SK-N-SH (cell line): ENCODE data around the gene DUSP3. TPM values are rescaled to one million over a fixed set of nuclear protein-coding genes. Genes with fewer than 3 reads are reported as not detected.

Source experiments
- CTCF ChIA-PET: fragments of 300-600, 350-600 bp; formaldehyde crosslinking; extraction: SDS; loops from one replicate; lab custom pipeline; 2021; lab: Yijun Ruan, JAX
- POLR2A ChIA-PET: fragments of 350-600 bp; sonication (Branson Sonifier 250); formaldehyde crosslinking; extraction: SDS; loops from one replicate; lab custom pipeline; 2020; ENCODE audit warnings: antibody characterized with exemption, inconsistent platforms; lab: Yijun Ruan, JAX
- DNase-seq: peaks from one replicate; pipeline ENCODE4 v3.0.0; 2012
- H2AFZ ChIP-seq: fragments of 200-600 bp; sonication (generic); 2 replicates; pipeline ENCODE4 v1.8.1; 2016; ENCODE audit warnings: antibody characterized with exemption, mild to moderate bottlenecking, low read depth
- H3F3A ChIP-seq: fragments of 200-600 bp; sonication (generic); replicated peaks from 2 replicates; pipeline ENCODE3; 2016; ENCODE audit warnings: antibody characterized with exemption, mild to moderate bottlenecking; ENCODE audit not compliant: insufficient read depth
- H3K27ac ChIP-seq, 2 experiments: fragments of 200-500 bp in 1 of 2; fragments of 200-600 bp in 1 of 2; sonication (Bioruptor generic) in 1 of 2; sonication (generic), shearing (Covaris generic) in 1 of 2; 2 replicates each; pipeline versions ENCODE4 v1.5.1 to v1.6.1; 2014 to 2016; ENCODE audit warnings: low read depth in 2 of 2, inconsistent platforms in 1 of 2, low read length in 1 of 2, mild to moderate bottlenecking in 1 of 2, mixed read lengths in 1 of 2
- H3K27me3 ChIP-seq: fragments of 200-600 bp; sonication (generic), shearing (Covaris generic); 2 replicates; pipeline ENCODE4 v1.6.1; 2016; ENCODE audit warnings: mixed run types; ENCODE audit not compliant: insufficient read depth
- H3K36me3 ChIP-seq, 2 experiments: fragments of 200-500 bp in 1 of 2; fragments of 200-600 bp in 1 of 2; sonication (Bioruptor generic) in 1 of 2; sonication (generic) in 1 of 2; replicated peaks in 1 of 2; 2 replicates each; pipeline versions ENCODE3 to v1.5.1; 2014 to 2016; ENCODE audit warnings: low read length in 1 of 2, mild to moderate bottlenecking in 1 of 2; ENCODE audit not compliant: insufficient read depth in 2 of 2, control insufficient read depth in 1 of 2
- H3K4me1 ChIP-seq, 2 experiments: fragments of 200-500 bp in 1 of 2; fragments of 200-600 bp in 1 of 2; sonication (Bioruptor generic) in 1 of 2; sonication (generic), shearing (Covaris generic) in 1 of 2; 2 replicates each; pipeline versions ENCODE4 v1.5.1 to v1.6.1; 2014 to 2016; ENCODE audit warnings: low read depth in 1 of 2, low read length in 1 of 2, mixed run types in 1 of 2; ENCODE audit not compliant: insufficient read depth in 2 of 2, control insufficient read depth in 1 of 2
- H3K4me2 ChIP-seq: fragments of 200-600 bp; sonication (generic), shearing (Covaris generic); 2 replicates; pipeline ENCODE4 v1.6.1; 2017; ENCODE audit warnings: mixed run types
- H3K4me3 ChIP-seq, 2 experiments: fragments of 200-500 bp in 1 of 2; fragments of 200-600 bp in 1 of 2; sonication (Bioruptor generic) in 1 of 2; sonication (generic), shearing (Covaris generic) in 1 of 2; 2 replicates each; pipeline versions ENCODE4 v1.5.1 to v1.8.1; 2014 to 2016; ENCODE audit warnings: low read depth in 2 of 2, inconsistent platforms in 1 of 2, low read length in 1 of 2, mild to moderate bottlenecking in 1 of 2, mixed read lengths in 1 of 2, moderate library complexity in 1 of 2
- H3K79me2 ChIP-seq: fragments of 200-600 bp; sonication (generic); 2 replicates; pipeline ENCODE4 v1.8.1; 2017; ENCODE audit warnings: mild to moderate bottlenecking; ENCODE audit not compliant: insufficient read depth
- H3K9ac ChIP-seq: fragments of 200-600 bp; sonication (generic); 2 replicates; pipeline ENCODE4 v1.6.1; 2017; ENCODE audit warnings: mixed run types
- H3K9me2 ChIP-seq: fragments of 200-600 bp; sonication (generic); 2 replicates; pipeline ENCODE4 v1.6.1; 2017; ENCODE audit warnings: mixed run types
- H3K9me3 ChIP-seq: fragments of 200-600 bp; sonication (generic); 2 replicates; pipeline ENCODE4 v1.6.1; 2017; ENCODE audit warnings: mixed run types, mild to moderate bottlenecking, moderate library complexity
- H4K20me1 ChIP-seq: fragments of 200-600 bp; sonication (generic); 2 replicates; pipeline ENCODE4 v1.6.1; 2017; ENCODE audit warnings: mild to moderate bottlenecking, mixed run types; ENCODE audit not compliant: insufficient read depth
- CHD2 ChIP-seq: fragments of 150-350 bp; IDR thresholded peaks from 2 replicates; pipeline ENCODE4 v1.6.1; 2018; ENCODE audit warnings: low read length; ENCODE audit not compliant: partially characterized antibody
- ELF1 ChIP-seq: IDR thresholded peaks from 2 replicates; pipeline ENCODE4 v1.4.0; 2012
- EP300 ChIP-seq, 2 experiments: IDR thresholded peaks; 2 replicates each; pipeline versions ENCODE4 v1.4.0 to v1.6.1; 2012; ENCODE audit warnings: borderline replicate concordance in 1 of 2, low read depth in 1 of 2, low read length in 1 of 2
- EZH2phosphoT487 ChIP-seq: fragments of 200-600 bp; sonication (generic); IDR thresholded peaks from 2 replicates; pipeline ENCODE4 v1.6.1; 2017; ENCODE audit warnings: low read depth, mixed run types, mild to moderate bottlenecking, antibody characterized with exemption, moderate library complexity, borderline replicate concordance
- FOSL2 ChIP-seq: IDR thresholded peaks from 2 replicates; pipeline ENCODE4 v1.4.0; 2012; ENCODE audit warnings: low read depth, mild to moderate bottlenecking, moderate library complexity, borderline replicate concordance
- FOXJ3 ChIP-seq: sonication (generic); formaldehyde crosslinking; IDR thresholded peaks from 2 replicates; pipeline ENCODE4 v1.5.1; 2020; ENCODE audit warnings: mild to moderate bottlenecking, missing genetic modification reagents
- FOXM1 ChIP-seq: IDR thresholded peaks from 2 replicates; pipeline ENCODE4 v1.4.0; 2012; ENCODE audit warnings: low read depth, mild to moderate bottlenecking
- GABPA ChIP-seq: IDR thresholded peaks from 2 replicates; pipeline ENCODE4 v1.4.0; 2012; ENCODE audit warnings: low read depth, mild to moderate bottlenecking
- GATA2 ChIP-seq: sonication (generic); formaldehyde crosslinking; IDR thresholded peaks from 2 replicates; pipeline ENCODE4 v1.5.0; 2020; ENCODE audit warnings: mild to moderate bottlenecking, missing genetic modification reagents
- JUND ChIP-seq: IDR thresholded peaks from 2 replicates; pipeline ENCODE4 v1.4.0; 2012
- MAX ChIP-seq: IDR thresholded peaks from 2 replicates; pipeline ENCODE4 v1.4.0; 2012; ENCODE audit warnings: low read depth
- MXI1 ChIP-seq: IDR thresholded peaks from 2 replicates; pipeline ENCODE4 v1.6.1; 2012; ENCODE audit warnings: mild to moderate bottlenecking, low read depth, low read length, improper control_type of control experiment
- NFIC ChIP-seq: IDR thresholded peaks from 2 replicates; pipeline ENCODE4 v1.4.0; 2012; ENCODE audit warnings: borderline replicate concordance
- NRF1 ChIP-seq: IDR thresholded peaks from 2 replicates; pipeline ENCODE4 v1.6.1; 2012; ENCODE audit warnings: low read depth, mild to moderate bottlenecking, low read length
- PBX3 ChIP-seq: IDR thresholded peaks from 2 replicates; pipeline ENCODE4; 2012
- POLR2AphosphoS5 ChIP-seq: IDR thresholded peaks from 2 replicates; pipeline ENCODE4 v1.6.1; 2012; ENCODE audit warnings: low read depth, low read length
- RAD21 ChIP-seq: IDR thresholded peaks from 2 replicates; pipeline ENCODE4 v1.6.1; 2012; ENCODE audit warnings: mild to moderate bottlenecking, low read length
- RCOR1 ChIP-seq: fragments of 150-350 bp; IDR thresholded peaks from 2 replicates; pipeline ENCODE4 v1.6.1; 2017; ENCODE audit warnings: antibody characterized with exemption, low read length
- REST ChIP-seq: IDR thresholded peaks from 2 replicates; pipeline ENCODE4 v1.6.1; 2012; ENCODE audit warnings: mild to moderate bottlenecking, low read depth, low read length, moderate library complexity
- RXRA ChIP-seq: IDR thresholded peaks from 2 replicates; pipeline ENCODE4 v1.4.0; 2012; ENCODE audit warnings: low read depth, mild to moderate bottlenecking, borderline replicate concordance
- SIN3A ChIP-seq: IDR thresholded peaks from 2 replicates; pipeline ENCODE4 v1.6.1; 2012; ENCODE audit warnings: low read depth, mild to moderate bottlenecking, low read length, moderate library complexity, borderline replicate concordance
- SMC3 ChIP-seq: IDR thresholded peaks from 2 replicates; pipeline ENCODE4 v1.6.1; 2012; ENCODE audit warnings: low read depth, low read length, improper control_type of control experiment
- TAF1 ChIP-seq: IDR thresholded peaks from 2 replicates; pipeline ENCODE4 v1.6.1; 2012; ENCODE audit warnings: low read depth, mild to moderate bottlenecking, low read length, moderate library complexity, borderline replicate concordance
- TCF12 ChIP-seq: IDR thresholded peaks from 2 replicates; pipeline ENCODE4 v1.4.0; 2012
- TEAD4 ChIP-seq: IDR thresholded peaks from 2 replicates; pipeline ENCODE4 v1.4.0; 2012; ENCODE audit warnings: mild to moderate bottlenecking, borderline replicate concordance; ENCODE audit not compliant: insufficient read depth
- USF1 ChIP-seq: IDR thresholded peaks from 2 replicates; pipeline ENCODE4 v1.4.0; 2012; ENCODE audit warnings: low read depth, borderline replicate concordance
- USF2 ChIP-seq: fragments of 150-350 bp; IDR thresholded peaks from 2 replicates; pipeline ENCODE4 v1.6.1; 2017; ENCODE audit warnings: antibody characterized with exemption, low read length, low read depth, borderline replicate concordance
- YY1 ChIP-seq: IDR thresholded peaks from 2 replicates; pipeline ENCODE4 v1.4.0; 2012; ENCODE audit warnings: low read depth, mild to moderate bottlenecking
- WGBS: methylation state at CpG from one replicate; pipeline ENCODE4 v1.1.6; 2017; ENCODE audit warnings: low lambda C conversion rate; 5-methylcytosine and 5-hydroxymethylcytosine counted together
- polyA plus RNA-seq, 3 experiments: library from polyadenylated mRNA; depleted of rRNA; stranded (reverse); fragments of >200 nt; gene quantifications; 2 replicates each; pipeline ENCODE4 v1.2.3, GENCODE V29; 2012

Gene DUSP3
- polyA plus RNA-seq, 1 of the 3 experiments (the other 2 are of a cell fraction), result 31.5 TPM

GRCh38 chr17:43784068-43784467 lies 5.3 kb upstream of the DUSP3 start:
- H3K27ac ChIP-seq, result peak overlapping the region in 1 of 2 experiments; percentile 81; a peak in 2 of 4 replicates
- H3K4me1 ChIP-seq, result peaks cover 6 to 11% of the 10 kb centered on the region in 2 experiments; a peak in 2 of 4 replicates
- CTCF ChIA-PET, result no interaction called here
- TF ChIP-seq FOXJ3 (CRISPR knock-in tag) (no peak), RAD21 (no peak), REST (no peak), POLR2AphosphoS5 (peak; percentile 54; the same call in 1 of the 2 replicates), USF2 (no peak), MAX (0 out of 2 replicates have a peak, but pooled peaks have one; percentile 7), GATA2 (CRISPR knock-in tag) (no peak), USF1 (0 out of 2 replicates have a peak, but pooled peaks have one; percentile 16), YY1 (no peak), NFIC (peak; percentile 91), SIN3A (no peak), GABPA (no peak), RXRA (peak; percentile 38; the same call in 1 of the 2 replicates), TCF12 (peak; percentile 86), ELF1 (no peak), EP300 (IDR thresholded peaks at IDR 0.05; ENCODE audit: borderline replicate concordance in 1 of 2, low read depth in 1 of 2, low read length in 1 of 2) (peak in 1 of 2 experiments; percentile 87; a peak in 2 of 4 replicates), NRF1 (no peak), EZH2phosphoT487 (no peak), TAF1 (no peak), FOXM1 (peak; percentile 55; the same call in 1 of the 2 replicates), JUND (peak; percentile 88), MXI1 (no peak), FOSL2 (peak; percentile 66), PBX3 (peak; percentile 94), SMC3 (no peak), RCOR1 (no peak), CHD2 (no peak), TEAD4 (peak; percentile 94)

More at GRCh38 chr17:43784068-43784467, 5.3 kb upstream of the DUSP3 start:
- Histone ChIP-seq H3K9me3 (no peaks in the 10 kb centered on the region), H3K27me3 (no peaks in the 10 kb centered on the region), H4K20me1 (no peaks in the 10 kb centered on the region), H3K4me3 (no peak overlapping the region), H3K36me3 (no peaks in the 10 kb centered on the region), H3K79me2 (no peaks in the 10 kb centered on the region), H3K9ac (peak overlapping the region; percentile 46; the same call in 1 of the 2 replicates), H3K4me2 (peak overlapping the region; percentile 46; the same call in 1 of the 2 replicates), H3F3A (peaks cover 29% of the 10 kb centered on the region), H2AFZ (peak overlapping the region; percentile 83), H3K9me2 (no peaks in the 10 kb centered on the region)
- DNase-seq, result no peak
- 14% methylated on average over 2 of the region's 2 CpGs for WGBS
- POLR2A ChIA-PET, result no interaction called here
